ENCODE results near the gene SLC6A5.

- TF ChIP-seq CTCF (IDR thresholded peaks at IDR 0.05) (no peak), POLR2A (IDR thresholded peaks at IDR 0.05) (no peak)
These were observed 575 bp downstream of the SLC6A5 start for GRCh38 chr11:20600020-20600346.

Data from prostate gland (tissue), 2 donors.